HG03064 (cell line): ENCODE measurements around the gene MICOS13.

Experiments
- ATAC-seq: cut with Tn5 transposase; IDR thresholded peaks from one replicate; pipeline ENCODE4 v1.9.1; 2021; ENCODE audit warnings: low read depth; ENCODE audit not compliant: unreplicated experiment

MICOS13 gene

GRCh38 chr19:5671600-5671999, 8.7 kb downstream of the MICOS13 start:
- ATAC-seq: no peak

- no peak for ATAC-seq
Measured at GRCh38 chr19:5669212-5669611, 11.1 kb downstream of the MICOS13 start.

GRCh38 chr19:5667751-5668271, 12.5 kb downstream of the MICOS13 start:
- ATAC-seq: no peak

- ATAC-seq: no peak
Measured at GRCh38 chr19:5666921-5667610, 13.2 kb downstream of the MICOS13 start.

- no peak for ATAC-seq
Measured at GRCh38 chr19:5665781-5666513, 14.4 kb downstream of the MICOS13 start.

GRCh38 chr19:5664515-5664914, 15.8 kb downstream of the MICOS13 start:
- ATAC-seq: no peak

- no peak for ATAC-seq
Measured at GRCh38 chr19:5663904-5664303, 16.4 kb downstream of the MICOS13 start.

GRCh38 chr19:5661483-5661882, 18.8 kb downstream of the MICOS13 start:
- no peak for ATAC-seq

GRCh38 chr19:5655412-5655811, 24.9 kb downstream of the MICOS13 start:
- no peak for ATAC-seq

GRCh38 chr19:5654931-5655330, 25.4 kb downstream of the MICOS13 start:
- no peak for ATAC-seq

- ATAC-seq: no peak
Measured at GRCh38 chr19:5652261-5652660, 28.1 kb downstream of the MICOS13 start.

- ATAC-seq: no peak
Measured at GRCh38 chr19:5651361-5651760, 29.0 kb downstream of the MICOS13 start.

- no peak for ATAC-seq
Measured at GRCh38 chr19:5648464-5648863, 31.9 kb downstream of the MICOS13 start.

- ATAC-seq: no peak
Measured at GRCh38 chr19:5646703-5647102, 33.6 kb downstream of the MICOS13 start.

GRCh38 chr19:5645409-5645808, 34.9 kb downstream of the MICOS13 start:
- ATAC-seq: no peak

- ATAC-seq: no peak
Measured at GRCh38 chr19:5644037-5644436, 36.3 kb downstream of the MICOS13 start.

GRCh38 chr19:5643060-5643459, 37.3 kb downstream of the MICOS13 start:
- ATAC-seq: no peak

GRCh38 chr19:5642204-5642603, 38.1 kb downstream of the MICOS13 start:
- ATAC-seq: no peak

- no peak for ATAC-seq
Measured at GRCh38 chr19:5641171-5641570, 39.1 kb downstream of the MICOS13 start.

GRCh38 chr19:5637971-5638370, 42.3 kb downstream of the MICOS13 start:
- no peak for ATAC-seq

- no peak for ATAC-seq
Measured at GRCh38 chr19:5635427-5635826, 44.9 kb downstream of the MICOS13 start.

GRCh38 chr19:5632657-5633056, 47.7 kb downstream of the MICOS13 start:
- ATAC-seq: no peak
